Right lung (tissue), 10 donors: ENCODE measurements around the gene CCNC. TPM values are rescaled to one million over a fixed set of nuclear protein-coding genes. Genes with fewer than 3 reads are reported as not detected.

Experiments
- DNase-seq, 2 donors: peaks; one replicate each; pipeline ENCODE4 v3.0.0-alpha.2; 2013
- long read RNA-seq, 8 donors: transcript quantifications; one replicate each; lab custom pipeline, GENCODE V29; 2026
- polyA plus RNA-seq, 5 donors: library from polyadenylated mRNA; unstranded; fragments of 120-200 nt; gene quantifications; one replicate each; pipeline versions ENCODE4 v1.2.1 to v1.2.3, GENCODE V29; 2013; ENCODE audit warnings: inconsistent platforms in 1 of 5, low replicate concordance in 1 of 5; ENCODE audit not compliant: insufficient read length in 5 of 5, insufficient read depth in 1 of 5

The CCNC gene
- 100 to 1,000 TPM in 2 of 5 donors, 10 to 100 TPM in 3; 68.1 to 120 (median 93.4) TPM for polyA plus RNA-seq
- long read RNA-seq, donor 1, transcript CCNC-210 (12 exons, 2,473 nt) = major isoform, 21 of 37 reads
- long read RNA-seq, donor 1, partial matches to known transcripts = 5 of 37 reads
- long read RNA-seq, donor 1, other reads (novel, unspliced or antisense) = 5 of 37 reads
- long read RNA-seq, donor 2, transcript CCNC-210 (12 exons, 2,473 nt) = major isoform, 11 of 46 reads
- long read RNA-seq, donor 2, partial matches to known transcripts = 33 of 46 reads
- long read RNA-seq, donor 2, other reads (novel, unspliced or antisense) = 0 of 46 reads
- long read RNA-seq, donor 3, transcript CCNC-210 (12 exons, 2,473 nt) = major isoform, 18 of 20 reads
- long read RNA-seq, donor 3, partial matches to known transcripts = 0 of 20 reads
- long read RNA-seq, donor 3, other reads (novel, unspliced or antisense) = 0 of 20 reads
- long read RNA-seq, donor 4, transcript CCNC-210 (12 exons, 2,473 nt) = major isoform, 5 of 9 reads
- long read RNA-seq, donor 4, partial matches to known transcripts = 0 of 9 reads
- long read RNA-seq, donor 4, other reads (novel, unspliced or antisense) = 0 of 9 reads
- long read RNA-seq, donor 5, transcript CCNC-213 (2 exons, 1,123 nt) = minor isoform, 5 of 43 reads
- long read RNA-seq, donor 5, transcript CCNC-210 (12 exons, 2,473 nt) = major isoform, 23 of 43 reads
- long read RNA-seq, donor 5, partial matches to known transcripts = 7 of 43 reads
- long read RNA-seq, donor 5, other reads (novel, unspliced or antisense) = 0 of 43 reads
- long read RNA-seq, donor 6, transcript CCNC-210 (12 exons, 2,473 nt) = major isoform, 24 of 39 reads
- long read RNA-seq, donor 6, partial matches to known transcripts = 0 of 39 reads
- long read RNA-seq, donor 6, other reads (novel, unspliced or antisense) = 7 of 39 reads
- long read RNA-seq, donor 7, transcript CCNC-210 (12 exons, 2,473 nt) = major isoform, 16 of 16 reads
- long read RNA-seq, donor 7, partial matches to known transcripts = 0 of 16 reads
- long read RNA-seq, donor 7, other reads (novel, unspliced or antisense) = 0 of 16 reads
- long read RNA-seq, donor 8, transcript CCNC-210 (12 exons, 2,473 nt) = major isoform, 9 of 10 reads
- long read RNA-seq, donor 8, partial matches to known transcripts = 0 of 10 reads
- long read RNA-seq, donor 8, other reads (novel, unspliced or antisense) = 0 of 10 reads

- DNase-seq = peak; percentile 94
Observed at GRCh38 chr6:99568103-99568933, at the start of gene CCNC. CCNC (minus strand) TSS chr6:99568660; CDS start chr6:99568527, 133 bp downstream.

- DNase-seq = no peak
Observed at GRCh38 chr6:99617131-99617530, 48.7 kb upstream of the CCNC start.

- DNase-seq = no peak
Observed at GRCh38 chr6:99614430-99615186, 46.1 kb upstream of the CCNC start.

GRCh38 chr6:99613705-99614429, 45.4 kb upstream of the CCNC start:
- no peak for DNase-seq

- no peak for DNase-seq
Observed at GRCh38 chr6:99613409-99613704, 44.9 kb upstream of the CCNC start.

- no peak for DNase-seq
Observed at GRCh38 chr6:99612551-99613408, 44.3 kb upstream of the CCNC start.

- DNase-seq = no peak
Observed at GRCh38 chr6:99611148-99611547, 42.7 kb upstream of the CCNC start.

GRCh38 chr6:99609905-99610489, 41.5 kb upstream of the CCNC start:
- no peak for DNase-seq

GRCh38 chr6:99608886-99609482, 40.5 kb upstream of the CCNC start:
- no peak for DNase-seq

GRCh38 chr6:99608059-99608885, 39.8 kb upstream of the CCNC start:
- no peak for DNase-seq

GRCh38 chr6:99607416-99608036, 39.1 kb upstream of the CCNC start:
- DNase-seq = no peak

- DNase-seq = no peak
Observed at GRCh38 chr6:99606656-99607415, 38.4 kb upstream of the CCNC start, which contains the start of gene PRDM13. PRDM13 (plus strand) TSS chr6:99606833; CDS start chr6:99607035, 202 bp downstream.

- DNase-seq = no peak
Observed at GRCh38 chr6:99605911-99606655, 37.6 kb upstream of the CCNC start.

- DNase-seq = no peak
Observed at GRCh38 chr6:99605074-99605734, 36.7 kb upstream of the CCNC start.
